Activated T-cell treated with anti-CD3 and anti-CD28 coated beads for 24 hours (primary cell): ENCODE results near the gene TTLL11.

Experiments
- DNase-seq: peaks from one replicate; pipeline ENCODE4 v3.0.0-alpha.2; 2020; ENCODE audit warnings: low read depth

Gene TTLL11

GRCh38 chr9:121773286-121773953, 319.7 kb downstream of the TTLL11 start:
- no peak for DNase-seq

GRCh38 chr9:121772600-121773285, 320.4 kb downstream of the TTLL11 start:
- no peak for DNase-seq
